PC-9 (cell line): ENCODE data around the gene LRP1B. TPM values are rescaled to one million over a fixed set of nuclear protein-coding genes. Genes with fewer than 3 reads are reported as not detected.

ENCODE experiments used
- BruUV-seq: library from RNA; stranded (reverse); fragments of 400-500 nt; replicated peaks from 2 replicates; lab custom pipeline; 2021; lab: Mats Ljungman, UMichigan
- CTCF ChIA-PET: fragments of 300-600 bp; sonication (Branson Sonifier 250); formaldehyde crosslinking; loops from one replicate; lab custom pipeline; 2022; ENCODE audit warnings: antibody characterized with exemption; lab: Charles Lee
- POLR2A ChIA-PET: fragments of 300-600 bp; sonication (Branson Sonifier 250); formaldehyde crosslinking; loops from one replicate; lab custom pipeline; 2022; ENCODE audit warnings: antibody characterized with exemption; ENCODE audit not compliant: unreplicated experiment; lab: Charles Lee
- DNase-seq, 2 experiments: peaks; one replicate each; pipeline versions ENCODE4 v3.0.0 to v3.0.0-alpha.2; 2015 to 2022; ENCODE audit warnings: mixed read lengths in 1 of 2
- H2AFZ ChIP-seq: fragments of 200-600 bp; sonication (generic); 2 replicates; pipeline ENCODE4 v1.8.1; 2017; ENCODE audit warnings: antibody characterized with exemption
- H3F3A ChIP-seq: fragments of 200-600 bp; sonication (generic); 2 replicates; pipeline ENCODE4 v1.8.1; 2017; ENCODE audit warnings: antibody characterized with exemption, mild to moderate bottlenecking, low read depth; ENCODE audit not compliant: insufficient read depth
- H3K27ac ChIP-seq: fragments of 200-600 bp; sonication (generic); 2 replicates; pipeline ENCODE4 v1.6.1; 2016; ENCODE audit warnings: mixed run types
- H3K27me3 ChIP-seq: fragments of 200-600 bp; sonication (generic); 2 replicates; pipeline ENCODE4 v1.6.1; 2016; ENCODE audit warnings: low read depth, mixed run types; ENCODE audit not compliant: insufficient read depth
- H3K36me3 ChIP-seq: fragments of 200-600 bp; sonication (generic); 2 replicates; pipeline ENCODE4 v1.6.1; 2016; ENCODE audit warnings: low read depth, mixed run types
- H3K4me1 ChIP-seq: fragments of 200-600 bp; sonication (generic); replicated peaks from 2 replicates; pipeline ENCODE4 v1.6.1; 2016; ENCODE audit warnings: mixed run types; ENCODE audit not compliant: insufficient read depth
- H3K4me2 ChIP-seq: fragments of 200-600 bp; sonication (generic); 2 replicates; pipeline ENCODE4 v1.6.1; 2017; ENCODE audit warnings: mixed run types
- H3K4me3 ChIP-seq: fragments of 200-600 bp; sonication (generic); 2 replicates; pipeline ENCODE4 v1.6.1; 2016; ENCODE audit warnings: mixed run types
- H3K79me2 ChIP-seq: fragments of 200-600 bp; sonication (generic); 2 replicates; pipeline ENCODE4 v1.6.1; 2017; ENCODE audit warnings: low read depth, mixed run types
- H3K9me2 ChIP-seq: fragments of 200-600 bp; sonication (generic); 2 replicates; pipeline ENCODE4 v1.8.1; 2017; ENCODE audit warnings: mild to moderate bottlenecking; ENCODE audit not compliant: insufficient read depth
- H3K9me3 ChIP-seq: fragments of 200-600 bp; sonication (generic); 2 replicates; pipeline ENCODE4 v1.8.1; 2016; ENCODE audit warnings: low read depth; ENCODE audit not compliant: insufficient read depth
- H4K20me1 ChIP-seq: fragments of 200-600 bp; sonication (generic); 2 replicates; pipeline ENCODE4 v1.8.1; 2017; ENCODE audit not compliant: insufficient read depth
- CTCF ChIP-seq: fragments of 200-600 bp; sonication (generic); conservative IDR thresholded peaks from 2 replicates; pipeline ENCODE4 v1.6.1; 2017; ENCODE audit warnings: mixed run types, antibody characterized with exemption, mild to moderate bottlenecking, moderate library complexity
- EZH2 ChIP-seq: fragments of 200-600 bp; sonication (generic); IDR thresholded peaks from 2 replicates; pipeline ENCODE4 v1.8.0; 2017; ENCODE audit warnings: antibody characterized with exemption, low read depth
- intact Hi-C: fragments of 100-400 bp; cut with micrococcal nuclease; formaldehyde crosslinking; loops from one replicate; pipeline ENCODE4 v1.10.0; 2022; ENCODE audit not compliant: unreplicated experiment
- total RNA-seq: library from RNA; stranded (reverse); gene quantifications from 2 replicates; pipeline ENCODE4 v1.2.3, GENCODE V29; 2021

Gene LRP1B
- total RNA-seq, 1 experiment from 2014 or later: 1.7 TPM

- no peak overlapping the region for H3K4me2 ChIP-seq
- no peaks in the 10 kb centered on the region for H3K79me2 ChIP-seq
- no peak for TF ChIP-seq CTCF
- TF ChIP-seq EZH2: no peak
- no peaks in the 10 kb centered on the region for H3F3A ChIP-seq
- BruUV-seq: no TSS peak
- no peaks in the 10 kb centered on the region for H3K36me3 ChIP-seq
- no peak for DNase-seq
- ChIA-PET CTCF (no interaction called here), POLR2A (no interaction called here)
- intact Hi-C loops: no loop called here
- H3K4me3 ChIP-seq: no peak overlapping the region
- H3K9me2 ChIP-seq: no peaks in the 10 kb centered on the region
- H3K27me3 ChIP-seq: no peaks in the 10 kb centered on the region
- H4K20me1 ChIP-seq: no peaks in the 10 kb centered on the region
- no peaks in the 10 kb centered on the region for H3K9me3 ChIP-seq
- H3K4me1 ChIP-seq: no peaks in the 10 kb centered on the region
- no peak overlapping the region for H2AFZ ChIP-seq
- no peak overlapping the region for H3K27ac ChIP-seq
Measured at GRCh38 chr2:140462990-140463389, 1667.8 kb downstream of the LRP1B start.

- Histone ChIP-seq H3K4me1 (no peaks in the 10 kb centered on the region), H4K20me1 (no peaks in the 10 kb centered on the region), H3K9me3 (no peaks in the 10 kb centered on the region), H3K27me3 (no peaks in the 10 kb centered on the region), H3F3A (no peaks in the 10 kb centered on the region), H3K79me2 (no peaks in the 10 kb centered on the region), H3K9me2 (no peaks in the 10 kb centered on the region), H3K27ac (no peak overlapping the region), H3K4me2 (no peak overlapping the region), H3K36me3 (no peaks in the 10 kb centered on the region), H2AFZ (no peak overlapping the region), H3K4me3 (no peak overlapping the region)
- BruUV-seq: no TSS peak
- POLR2A ChIA-PET: no interaction called here
- intact Hi-C loops: no loop called here
- TF ChIP-seq CTCF: no peak
- no peak for TF ChIP-seq EZH2
- CTCF ChIA-PET: no interaction called here
- no peak for DNase-seq
Measured at GRCh38 chr2:140457483-140457882, 1673.3 kb downstream of the LRP1B start.

- no peak for TF ChIP-seq CTCF
- TF ChIP-seq EZH2: no peak
- BruUV-seq: no TSS peak
Measured at GRCh38 chr2:140455315-140455714, 1675.5 kb downstream of the LRP1B start.

More at GRCh38 chr2:140455315-140455714, 1675.5 kb downstream of the LRP1B start:
- no peaks in the 10 kb centered on the region for H3K9me3 ChIP-seq
- H3K27ac ChIP-seq: no peak overlapping the region
- no peak overlapping the region for H3K4me3 ChIP-seq
- DNase-seq: no peak
- CTCF ChIA-PET: no interaction called here
- POLR2A ChIA-PET: no interaction called here
- no peaks in the 10 kb centered on the region for H3K9me2 ChIP-seq
- H3K4me1 ChIP-seq: no peaks in the 10 kb centered on the region
- no peak overlapping the region for H3K4me2 ChIP-seq
- H4K20me1 ChIP-seq: no peaks in the 10 kb centered on the region
- H2AFZ ChIP-seq: no peak overlapping the region
- H3F3A ChIP-seq: no peaks in the 10 kb centered on the region
- no peaks in the 10 kb centered on the region for H3K79me2 ChIP-seq
- H3K36me3 ChIP-seq: no peaks in the 10 kb centered on the region
- intact Hi-C loops: no loop called here
- no peaks in the 10 kb centered on the region for H3K27me3 ChIP-seq
